Raji (cell line): ENCODE measurements around the gene VPS13A.

ENCODE experiments used
- POLR2A ChIP-seq: IDR thresholded peaks from 2 replicates; pipeline ENCODE4 v1.6.1; 2011; ENCODE audit warnings: low read depth, low read length, control low read depth; ENCODE audit not compliant: insufficient read depth

Gene VPS13A

GRCh38 chr9:77175151-77175550 lies 2.2 kb upstream of the VPS13A start:
- no peak for TF ChIP-seq POLR2A

GRCh38 chr9:77176106-77176505 lies 1.2 kb upstream of the VPS13A start:
- no peak for TF ChIP-seq POLR2A

GRCh38 chr9:77176686-77177142 lies 620 bp upstream of the VPS13A start:
- TF ChIP-seq POLR2A = no peak

- peak; percentile 29; the same call in 1 of the 2 replicates for TF ChIP-seq POLR2A
Measured at GRCh38 chr9:77177894-77178794, 810 bp downstream of the VPS13A start.

GRCh38 chr9:77180056-77180455 lies 2.7 kb downstream of the VPS13A start:
- TF ChIP-seq POLR2A = no peak

GRCh38 chr9:77183581-77183980 lies 6.2 kb downstream of the VPS13A start:
- TF ChIP-seq POLR2A = no peak

- TF ChIP-seq POLR2A = no peak
Measured at GRCh38 chr9:77188242-77188641, 10.9 kb downstream of the VPS13A start.

- TF ChIP-seq POLR2A = no peak
Measured at GRCh38 chr9:77194423-77194822, 17.1 kb downstream of the VPS13A start.

- TF ChIP-seq POLR2A = no peak
Measured at GRCh38 chr9:77210116-77210515, 32.8 kb downstream of the VPS13A start.

- no peak for TF ChIP-seq POLR2A
Measured at GRCh38 chr9:77211561-77211960, 34.2 kb downstream of the VPS13A start.

GRCh38 chr9:77212801-77213200 lies 35.5 kb downstream of the VPS13A start:
- no peak for TF ChIP-seq POLR2A

GRCh38 chr9:77215874-77216273 lies 38.5 kb downstream of the VPS13A start:
- TF ChIP-seq POLR2A = no peak

- no peak for TF ChIP-seq POLR2A
Measured at GRCh38 chr9:77218612-77219011, 41.3 kb downstream of the VPS13A start.

- TF ChIP-seq POLR2A = no peak
Measured at GRCh38 chr9:77221431-77221830, 44.1 kb downstream of the VPS13A start.

GRCh38 chr9:77224746-77225312 lies 47.5 kb downstream of the VPS13A start:
- TF ChIP-seq POLR2A = no peak

- TF ChIP-seq POLR2A = no peak
Measured at GRCh38 chr9:77236693-77237092, 59.4 kb downstream of the VPS13A start.

GRCh38 chr9:77237896-77238295 lies 60.6 kb downstream of the VPS13A start:
- TF ChIP-seq POLR2A = no peak

- no peak for TF ChIP-seq POLR2A
Measured at GRCh38 chr9:77251050-77251449, 73.7 kb downstream of the VPS13A start.
